Retinal pigment epithelial cell (primary cell): ENCODE measurements around the gene ARHGAP45.
"Not testable (repeated sequence)": the region's sequence is repeated elsewhere in the genome, so short reads cannot be mapped to it uniquely, and the experiment has no call there.

Experiments used
- DNase-seq: peaks from one replicate; pipeline ENCODE4 v3.0.0-alpha.2; 2010; ENCODE audit warnings: low read depth
- H3K4me3 ChIP-seq: 2 replicates; pipeline ENCODE4 v1.5.1; 2011; ENCODE audit warnings: mild to moderate bottlenecking, low read length, control low read depth, moderate library complexity
- TF ChIP-seq, protein P1 (sequence below): conservative IDR thresholded peaks from 2 replicates; pipeline ENCODE4 v1.5.1; 2011; ENCODE audit warnings: low read depth, low read length, control low read depth, inconsistent platforms

Gene ARHGAP45

GRCh38 chr19:1111641-1112267 is 44.8 kb downstream of the ARHGAP45 start:
- TF ChIP-seq, protein P1, sequence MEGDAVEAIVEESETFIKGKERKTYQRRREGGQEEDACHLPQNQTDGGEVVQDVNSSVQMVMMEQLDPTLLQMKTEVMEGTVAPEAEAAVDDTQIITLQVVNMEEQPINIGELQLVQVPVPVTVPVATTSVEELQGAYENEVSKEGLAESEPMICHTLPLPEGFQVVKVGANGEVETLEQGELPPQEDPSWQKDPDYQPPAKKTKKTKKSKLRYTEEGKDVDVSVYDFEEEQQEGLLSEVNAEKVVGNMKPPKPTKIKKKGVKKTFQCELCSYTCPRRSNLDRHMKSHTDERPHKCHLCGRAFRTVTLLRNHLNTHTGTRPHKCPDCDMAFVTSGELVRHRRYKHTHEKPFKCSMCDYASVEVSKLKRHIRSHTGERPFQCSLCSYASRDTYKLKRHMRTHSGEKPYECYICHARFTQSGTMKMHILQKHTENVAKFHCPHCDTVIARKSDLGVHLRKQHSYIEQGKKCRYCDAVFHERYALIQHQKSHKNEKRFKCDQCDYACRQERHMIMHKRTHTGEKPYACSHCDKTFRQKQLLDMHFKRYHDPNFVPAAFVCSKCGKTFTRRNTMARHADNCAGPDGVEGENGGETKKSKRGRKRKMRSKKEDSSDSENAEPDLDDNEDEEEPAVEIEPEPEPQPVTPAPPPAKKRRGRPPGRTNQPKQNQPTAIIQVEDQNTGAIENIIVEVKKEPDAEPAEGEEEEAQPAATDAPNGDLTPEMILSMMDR, result no peak
- no peak overlapping the region for H3K4me3 ChIP-seq
- DNase-seq, result no peak

DNA sequence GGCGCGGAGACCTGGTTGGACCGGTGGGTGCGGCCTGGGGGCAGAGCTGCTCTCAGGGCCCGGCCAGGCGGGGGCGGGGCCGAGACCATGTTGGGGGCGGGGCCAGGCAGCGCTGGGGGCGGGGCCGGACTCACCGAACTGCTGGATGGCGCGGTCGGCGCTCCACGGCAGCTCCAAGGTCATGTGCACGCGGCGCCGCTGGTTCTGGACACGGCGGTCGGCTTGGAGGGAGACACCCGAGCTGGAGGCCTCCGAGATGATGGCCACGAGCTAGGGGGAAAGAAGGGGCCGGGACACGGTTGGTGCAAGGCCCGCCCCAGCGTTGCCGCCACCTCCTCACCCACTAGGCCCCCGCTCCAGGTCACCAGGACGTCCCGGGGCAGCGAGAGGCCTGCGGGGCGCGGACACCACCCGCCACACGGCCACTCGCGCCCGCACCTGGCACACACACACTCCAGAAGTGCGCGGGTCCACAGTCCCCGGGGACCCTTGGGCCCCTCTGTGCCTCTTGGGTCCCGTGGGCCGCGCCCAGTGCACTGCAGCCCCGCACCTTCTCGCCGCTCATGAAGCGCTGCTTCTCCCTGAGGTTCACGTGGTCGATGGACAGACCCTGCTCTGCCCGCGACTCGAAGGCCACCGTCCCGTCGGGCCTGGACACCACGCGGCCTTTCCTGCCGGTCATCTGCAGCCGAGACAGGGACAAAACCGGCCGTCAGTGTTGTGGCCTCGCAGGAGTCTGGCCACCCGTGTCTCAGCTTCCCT is 45.5 kb downstream of the ARHGAP45 start:
- TF ChIP-seq, protein P1, result no peak
- no peak for DNase-seq

GRCh38 chr19:1113030-1113985 is 46.3 kb downstream of the ARHGAP45 start:
- no peak overlapping the region for H3K4me3 ChIP-seq
- peak; percentile 60 for DNase-seq
- TF ChIP-seq, protein P1, result peak; percentile 79

More for the DNA sequence above, 45.5 kb downstream of the ARHGAP45 start:
- H3K4me3 ChIP-seq, result no peak overlapping the region

DNA sequence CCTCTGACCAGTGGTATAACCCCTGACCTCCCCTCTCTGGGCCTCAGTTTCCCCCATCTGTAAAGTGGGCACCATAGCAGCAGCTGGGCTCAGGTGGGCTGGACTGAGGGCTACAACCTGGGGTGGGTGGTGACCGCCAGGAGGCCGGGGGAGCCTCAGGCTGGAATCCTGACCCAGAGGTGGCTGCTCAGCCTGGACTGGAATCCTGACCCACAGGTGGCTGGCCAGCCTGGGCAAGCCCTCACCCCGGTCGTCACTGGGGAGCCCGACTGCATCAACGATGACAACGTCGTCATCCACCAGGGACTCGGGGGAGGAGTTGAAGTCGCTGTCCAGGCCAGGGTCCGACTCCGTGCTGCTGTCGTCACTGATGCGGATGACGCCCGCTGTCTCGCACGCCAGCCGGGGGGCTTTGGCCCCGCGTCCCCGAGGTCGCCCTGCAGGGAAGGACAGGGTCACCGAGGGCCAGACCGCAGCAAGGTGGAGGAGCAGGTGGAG is 47.1 kb downstream of the ARHGAP45 start:
- no peak overlapping the region for H3K4me3 ChIP-seq
- DNase-seq, result no peak

GRCh38 chr19:1114728-1115127 is 47.8 kb downstream of the ARHGAP45 start:
- not testable (repeated sequence) for H3K4me3 ChIP-seq, DNase-seq

More for the DNA sequence above, 47.1 kb downstream of the ARHGAP45 start:
- TF ChIP-seq, protein P1, result no peak

DNA sequence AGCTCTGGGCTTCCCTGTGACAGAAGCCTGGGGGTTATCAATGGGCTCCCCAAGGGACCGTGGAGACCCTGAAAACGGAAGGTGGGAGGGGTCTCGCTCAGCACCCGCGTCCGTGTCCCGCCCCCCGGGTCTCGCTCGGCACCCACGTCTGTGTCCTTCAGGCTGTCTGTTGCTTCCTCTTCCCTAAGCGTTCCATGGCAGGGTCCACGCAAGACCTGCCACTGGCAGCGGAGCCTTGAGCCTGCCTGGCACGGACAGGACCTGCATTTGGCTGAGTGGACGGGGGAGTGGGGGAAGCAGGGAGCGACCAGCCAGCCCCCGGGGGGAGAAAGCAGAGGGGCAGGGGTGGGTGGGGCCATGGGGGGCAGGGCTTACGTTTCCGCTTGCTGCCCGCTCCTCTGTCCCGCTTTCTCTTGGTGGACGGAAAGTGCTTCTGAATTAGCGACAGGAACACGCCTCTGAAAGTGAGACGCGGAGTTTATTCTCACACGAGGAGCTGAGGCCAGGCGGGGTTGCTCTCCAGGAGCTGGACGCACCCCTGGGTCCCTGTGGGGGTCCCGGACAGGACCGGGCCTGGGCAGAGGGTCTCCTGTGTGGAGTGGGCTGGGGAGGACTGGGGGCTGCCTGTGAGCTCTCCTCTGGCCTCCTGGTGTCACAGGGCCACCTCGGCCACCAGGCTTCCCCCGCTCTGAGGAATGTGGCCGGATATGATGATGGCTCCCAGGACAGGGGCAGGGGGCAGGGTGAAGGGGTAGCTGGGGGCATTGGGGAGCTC is 48.9 kb downstream of the ARHGAP45 start:
- DNase-seq, result no peak
- no peak overlapping the region for H3K4me3 ChIP-seq
- TF ChIP-seq, protein P1, result no peak
